HUDEP-2 (cell line): ENCODE data around the gene SLFNL1.

Source experiments
- DNase-seq, 76 experiments: peaks; one replicate each; lab custom pipeline; 2025; ENCODE audit not compliant: unreplicated experiment in 76 of 76; lab: John Stamatoyannopoulos, UW

SLFNL1 gene

DNA sequence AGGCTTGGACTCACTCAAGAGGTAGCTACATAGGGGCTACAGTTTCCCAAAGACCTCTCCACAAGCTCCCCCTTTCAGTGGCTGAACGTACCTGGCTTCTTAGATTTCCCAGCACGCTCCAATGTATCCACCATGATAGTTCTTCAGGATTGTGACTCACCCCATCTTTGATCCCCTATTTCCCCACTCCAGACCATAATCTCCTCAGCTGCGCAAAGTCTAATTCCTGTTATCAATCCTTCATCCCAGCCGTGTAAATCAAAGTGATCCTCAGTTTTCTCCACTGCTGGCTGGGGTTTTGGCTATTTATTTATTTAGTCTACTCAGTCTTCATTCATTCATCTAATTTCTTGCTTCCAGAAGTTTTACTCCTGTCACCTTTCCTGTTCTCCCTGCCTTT, 55.1 kb downstream of the SLFNL1 start:
- DNase-seq, result no peak
